AG10803 (cell line): ENCODE data around the gene GOLT1A.
A peak's percentile ranks its signal among the peaks of the same experiment; 100 is the strongest.

Source experiments
- DNase-seq: peaks from one replicate; pipeline ENCODE4 v3.0.0; 2010; ENCODE audit warnings: low read depth
- H3K4me3 ChIP-seq: 2 replicates; pipeline ENCODE4 v1.5.1; 2011; ENCODE audit warnings: mild to moderate bottlenecking, low read length, control low read depth
- CTCF ChIP-seq: conservative IDR thresholded peaks from 2 replicates; pipeline ENCODE4 v1.5.1; 2011; ENCODE audit warnings: mild to moderate bottlenecking, low read length, control low read depth, inconsistent platforms

Gene GOLT1A

DNA sequence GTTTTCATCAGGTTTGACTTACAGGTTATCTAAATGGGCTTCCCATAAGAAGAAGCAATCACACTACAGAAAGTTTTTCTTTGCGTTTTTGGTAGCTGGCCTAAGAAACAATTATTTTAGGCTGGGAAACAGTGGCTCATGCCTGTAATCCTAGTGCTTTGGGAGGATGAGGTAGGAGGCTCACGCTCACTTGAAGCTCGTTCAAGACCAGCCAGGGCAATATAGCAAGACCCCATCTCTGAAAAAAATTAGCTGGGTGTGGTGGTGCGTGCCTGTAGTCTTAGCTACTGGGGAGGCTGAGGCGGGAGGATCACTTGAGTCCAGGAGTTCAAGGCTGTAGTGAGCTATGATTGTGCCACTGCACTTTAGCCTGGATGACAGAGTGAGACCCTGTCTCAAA is 46.1 kb downstream of the GOLT1A start:
- TF ChIP-seq CTCF = no peak
- no peak overlapping the region for H3K4me3 ChIP-seq

GRCh38 chr1:204166219-204166618 is 47.6 kb downstream of the GOLT1A start, which contains the start of gene REN:
Gene REN (minus strand): TSS chr1:204166337. CDS start chr1:204166293, 44 bp downstream.
- no peak for TF ChIP-seq CTCF
- DNase-seq = no peak
- no peak within 1 kb of the TSS for H3K4me3 ChIP-seq

More for the DNA sequence above, 46.1 kb downstream of the GOLT1A start:
- DNase-seq = no peak

DNA sequence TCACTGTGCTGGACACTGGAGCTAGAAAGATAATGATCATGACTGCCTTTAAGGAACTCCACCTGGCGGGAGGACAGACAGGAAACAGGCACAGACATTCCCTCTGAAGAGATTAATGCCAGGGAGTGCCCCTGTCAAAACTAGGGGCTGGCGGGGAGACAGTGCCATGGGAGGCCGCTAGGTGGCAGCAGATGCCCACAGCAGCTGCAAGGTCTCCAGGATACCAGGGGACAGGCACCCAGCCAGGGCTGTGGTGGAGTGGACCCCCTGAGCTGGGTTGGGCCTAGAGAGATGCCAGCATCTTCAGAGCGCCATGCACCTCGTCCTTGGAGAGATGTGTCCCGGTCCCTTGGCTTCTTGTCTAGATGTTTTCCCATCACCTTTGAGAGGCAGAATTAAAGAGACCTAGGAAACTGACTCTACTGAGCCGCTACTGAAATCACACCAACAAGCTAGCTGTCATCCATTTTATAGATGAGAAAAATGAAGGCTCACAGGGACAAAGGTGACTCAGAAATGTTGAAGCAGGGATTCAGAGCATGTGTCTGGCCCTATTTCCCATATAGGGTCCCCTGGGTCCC is 51.2 kb downstream of the GOLT1A start:
- peak; percentile 95 for TF ChIP-seq CTCF
- no peak overlapping the region for H3K4me3 ChIP-seq
- DNase-seq = peak; percentile 46

DNA sequence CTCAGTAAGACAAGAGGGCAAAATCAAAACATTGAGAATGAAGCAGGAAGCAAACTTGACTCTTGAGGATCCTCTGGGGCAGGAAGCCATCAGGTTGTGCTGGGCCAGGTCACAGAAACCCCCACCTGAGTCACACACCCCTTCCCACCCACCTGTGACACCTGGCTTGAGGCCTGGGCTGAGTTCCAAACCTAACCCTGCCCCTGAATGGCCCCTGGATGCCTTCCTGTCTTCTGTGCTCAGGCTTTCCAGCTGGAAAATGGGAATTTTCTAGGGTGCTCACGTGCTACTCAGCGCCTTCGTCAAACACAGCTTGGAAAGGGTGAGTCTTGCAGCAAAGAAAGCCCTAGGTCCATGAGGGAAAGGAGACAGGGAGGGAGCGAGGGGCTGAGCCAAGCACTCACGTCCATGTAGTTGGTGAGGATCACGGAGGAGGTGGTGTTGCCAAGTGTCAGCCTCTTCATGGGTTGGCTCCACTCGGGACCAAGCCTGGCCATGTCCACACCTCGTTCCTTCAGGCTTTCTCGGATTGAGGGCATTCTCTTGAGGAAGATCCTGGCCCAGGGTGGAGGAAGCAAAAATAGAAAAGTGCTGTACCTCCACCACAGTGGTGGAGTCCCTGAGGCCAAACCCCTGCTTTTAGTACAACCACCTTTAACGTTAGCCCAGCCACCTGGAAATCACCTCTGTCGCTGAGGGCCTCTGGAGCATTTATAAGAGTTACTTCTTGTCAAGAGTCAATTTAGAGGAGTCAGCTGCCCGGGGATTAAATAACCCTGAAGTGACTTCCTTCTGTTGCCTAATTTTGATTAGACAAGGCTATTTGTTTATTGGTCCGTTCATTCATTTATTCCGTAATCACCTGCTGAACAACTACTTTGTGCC is 51.9 kb downstream of the GOLT1A start:
- no peak for TF ChIP-seq CTCF
- H3K4me3 ChIP-seq = no peak overlapping the region
- DNase-seq = no peak

GRCh38 chr1:204157962-204158361 is 55.8 kb downstream of the GOLT1A start:
- no peak for DNase-seq

GRCh38 chr1:204155881-204156280 is 57.9 kb downstream of the GOLT1A start:
- no peak for TF ChIP-seq CTCF
- DNase-seq = no peak
- no peak overlapping the region for H3K4me3 ChIP-seq

More at GRCh38 chr1:204157962-204158361, 55.8 kb downstream of the GOLT1A start:
- TF ChIP-seq CTCF = no peak
- H3K4me3 ChIP-seq = no peak overlapping the region
